PC-9 (cell line): ENCODE data around the gene RBM26.

Experiments
- EZH2 ChIP-seq: fragments of 200-600 bp; sonication (generic); IDR thresholded peaks from 2 replicates; pipeline ENCODE4 v1.8.0; 2017; ENCODE audit warnings: antibody characterized with exemption, low read depth
- TF ChIP-seq, protein P1 (sequence below): fragments of 200-600 bp; sonication (generic); conservative IDR thresholded peaks from 2 replicates; pipeline ENCODE4 v1.6.1; 2017; ENCODE audit warnings: mixed run types, antibody characterized with exemption, mild to moderate bottlenecking, moderate library complexity

GRCh38 chr13:79447741-79448140, 41.7 kb upstream of the RBM26 start:
- TF ChIP-seq, protein P1, sequence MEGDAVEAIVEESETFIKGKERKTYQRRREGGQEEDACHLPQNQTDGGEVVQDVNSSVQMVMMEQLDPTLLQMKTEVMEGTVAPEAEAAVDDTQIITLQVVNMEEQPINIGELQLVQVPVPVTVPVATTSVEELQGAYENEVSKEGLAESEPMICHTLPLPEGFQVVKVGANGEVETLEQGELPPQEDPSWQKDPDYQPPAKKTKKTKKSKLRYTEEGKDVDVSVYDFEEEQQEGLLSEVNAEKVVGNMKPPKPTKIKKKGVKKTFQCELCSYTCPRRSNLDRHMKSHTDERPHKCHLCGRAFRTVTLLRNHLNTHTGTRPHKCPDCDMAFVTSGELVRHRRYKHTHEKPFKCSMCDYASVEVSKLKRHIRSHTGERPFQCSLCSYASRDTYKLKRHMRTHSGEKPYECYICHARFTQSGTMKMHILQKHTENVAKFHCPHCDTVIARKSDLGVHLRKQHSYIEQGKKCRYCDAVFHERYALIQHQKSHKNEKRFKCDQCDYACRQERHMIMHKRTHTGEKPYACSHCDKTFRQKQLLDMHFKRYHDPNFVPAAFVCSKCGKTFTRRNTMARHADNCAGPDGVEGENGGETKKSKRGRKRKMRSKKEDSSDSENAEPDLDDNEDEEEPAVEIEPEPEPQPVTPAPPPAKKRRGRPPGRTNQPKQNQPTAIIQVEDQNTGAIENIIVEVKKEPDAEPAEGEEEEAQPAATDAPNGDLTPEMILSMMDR: no peak
- no peak for TF ChIP-seq EZH2
